ENCODE results near the gene PHF24. TPM values are rescaled to one million over a fixed set of nuclear protein-coding genes. Genes with fewer than 3 reads are reported as not detected.
"Not testable (repeated sequence)": the region's sequence is repeated elsewhere in the genome, so short reads cannot be mapped to it uniquely, and the experiment has no call there.

Gene PHF24
- total RNA-seq: 10 to 100 TPM in 1 of 8 experiments, 1 to 10 TPM in 3, under 1 TPM in 4; 0.04 to 21.3 (median 0.93) TPM

GRCh38 chr9:34957492-34958410 is at the start of gene PHF24:
TSS of gene PHF24 (plus strand) at chr9:34958285. CDS start at chr9:34971299, 13,014 bp downstream.
- peak; percentile 78 to 96 (median 85) for ATAC-seq (replicated peaks in 6 of 8)
- in situ Hi-C loops (cut with MboI; ENCODE audit: low pct_unique_long_range_greater_than_20kb in 2 of 9, low sequenced_read_pairs in 9 of 9, unreplicated experiment in 9 of 9): no loop called here
- peak within 1 kb of the TSS; percentile 48 to 77 (median 54) for H3K4me3 ChIP-seq
- 0 to 38% (median 20%) methylated on average over 1 to 5 of the region's 116 CpGs; no CpG with 5 or more reads in 3 of the 10 experiments for WGBS, 10 experiments
- H3K4me1 ChIP-seq (replicated peaks in 1 of 2): no peaks in the 10 kb centered on the region
- H3K27ac ChIP-seq: no peak within 1 kb of the TSS

DNA sequence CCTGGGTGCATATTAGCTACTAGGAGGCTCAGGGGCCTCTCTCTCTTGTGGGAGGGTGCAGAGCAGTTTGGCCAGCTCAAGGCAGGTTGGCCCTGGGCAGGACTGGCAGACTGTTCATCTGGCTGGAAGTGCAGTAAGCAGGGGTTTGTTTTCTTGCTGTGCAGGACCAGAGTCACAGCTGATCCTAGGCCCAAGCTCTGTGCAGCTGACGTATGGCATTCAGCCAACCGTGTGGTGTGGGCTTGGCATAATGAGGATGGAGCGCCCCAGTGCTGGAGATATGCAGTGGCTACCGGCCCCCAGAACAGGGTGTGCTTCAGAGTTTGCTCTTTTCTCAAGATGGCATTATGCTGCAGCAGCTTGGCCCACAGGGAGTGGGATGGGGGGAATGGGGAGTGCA is 31.0 kb upstream of the PHF24 start:
- no peak for ATAC-seq (replicated peaks in 6 of 8)
- in situ Hi-C loops (cut with MboI; ENCODE audit: low pct_unique_long_range_greater_than_20kb in 2 of 9, low sequenced_read_pairs in 9 of 9, unreplicated experiment in 9 of 9): no loop called here
- WGBS, 10 experiments: 14 to 100% (median 82%) methylated on average over 1 to 4 of the region's 4 CpGs; no CpG with 5 or more reads in 6 of the 10 experiments

DNA sequence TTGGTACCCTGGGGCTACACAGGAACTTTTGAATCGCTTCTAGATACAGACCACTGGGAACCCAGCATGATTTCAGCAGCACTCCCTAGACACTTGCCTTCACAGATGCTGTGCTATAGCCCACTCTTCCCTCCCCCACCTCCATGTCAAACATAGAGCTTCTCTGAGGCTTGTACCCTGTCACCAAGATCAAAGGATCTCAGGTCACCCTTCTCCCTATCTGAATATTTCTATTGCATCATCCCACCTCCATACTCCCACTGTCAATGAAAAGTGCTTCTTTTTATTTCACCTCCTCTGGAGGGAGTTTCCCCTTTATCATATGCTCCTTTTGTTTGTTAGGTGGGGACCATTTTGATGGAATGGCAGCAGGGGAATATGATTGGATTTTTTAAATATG is 29.2 kb upstream of the PHF24 start:
- ATAC-seq (replicated peaks in 6 of 8): no peak
- 60 to 100% (median 90%) methylated on average over 1 of the region's 1 CpG; no CpG with 5 or more reads in 6 of the 10 experiments for WGBS, 10 experiments
- no peak overlapping the region for H3K4me3 ChIP-seq
- in situ Hi-C loops (cut with MboI; ENCODE audit: low pct_unique_long_range_greater_than_20kb in 2 of 9, low sequenced_read_pairs in 9 of 9, unreplicated experiment in 9 of 9): no loop called here
- no peak overlapping the region for H3K27ac ChIP-seq
- no peaks in the 10 kb centered on the region for H3K4me1 ChIP-seq (replicated peaks in 1 of 2)

More for the DNA sequence above, 31.0 kb upstream of the PHF24 start:
- Histone ChIP-seq H3K4me3 (no peak overlapping the region), H3K4me1 (replicated peaks in 1 of 2) (no peaks in the 10 kb centered on the region), H3K27ac (no peak overlapping the region)

GRCh38 chr9:34929506-34930102 is 28.5 kb upstream of the PHF24 start:
- Histone ChIP-seq H3K4me3 (no peak overlapping the region), H3K4me1 (replicated peaks in 1 of 2) (no peaks in the 10 kb centered on the region), H3K27ac (no peak overlapping the region)
- WGBS, 10 experiments: 0 to 52% (median 24%) methylated on average over 2 to 7 of the region's 7 CpGs
- ATAC-seq (replicated peaks in 6 of 8): peak in 7 of 8 experiments; percentile 39 to 85 (median 67)
- in situ Hi-C loops (cut with MboI; ENCODE audit: low pct_unique_long_range_greater_than_20kb in 2 of 9, low sequenced_read_pairs in 9 of 9, unreplicated experiment in 9 of 9): no loop called here

DNA sequence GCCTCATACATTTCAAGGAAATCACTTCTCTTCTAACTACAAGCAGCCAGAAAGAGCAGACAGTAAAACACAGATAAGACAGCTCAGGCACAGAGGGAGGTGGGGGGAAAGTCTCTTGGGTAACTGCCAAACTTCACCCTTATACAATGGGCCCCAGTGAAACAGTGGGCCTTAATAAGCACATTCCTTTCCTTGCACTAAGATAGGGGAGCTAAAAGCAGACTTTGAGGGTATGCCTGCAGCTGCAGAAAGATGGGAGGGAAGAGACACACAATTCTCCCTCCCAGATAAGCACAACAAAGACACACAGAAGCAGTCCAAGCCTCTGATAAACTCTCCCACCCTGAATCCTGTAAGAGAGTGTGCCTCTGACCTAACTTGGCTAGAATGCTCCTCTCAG is 18.1 kb upstream of the PHF24 start:
- H3K4me3 ChIP-seq; H3K27ac ChIP-seq; H3K4me1 ChIP-seq (replicated peaks in 1 of 2); in situ Hi-C loops (cut with MboI; ENCODE audit: low pct_unique_long_range_greater_than_20kb in 2 of 9, low sequenced_read_pairs in 9 of 9, unreplicated experiment in 9 of 9): not testable (repeated sequence)
- peak in 3 of 8 experiments; percentile 15 to 38 (median 32) for ATAC-seq (replicated peaks in 6 of 8)

- in situ Hi-C loops (cut with MboI; ENCODE audit: low pct_unique_long_range_greater_than_20kb in 2 of 9, low sequenced_read_pairs in 9 of 9, unreplicated experiment in 9 of 9): no loop called here
- Histone ChIP-seq H3K27ac (no peak overlapping the region), H3K4me1 (replicated peaks in 1 of 2) (no peaks in the 10 kb centered on the region), H3K4me3 (no peak overlapping the region)
- ATAC-seq (replicated peaks in 6 of 8): no peak
- WGBS, 10 experiments: 29 to 100% (median 72%) methylated on average over 1 to 2 of the region's 2 CpGs; no CpG with 5 or more reads in 3 of the 10 experiments
Measured at GRCh38 chr9:34948451-34948850, 9.6 kb upstream of the PHF24 start.

DNA sequence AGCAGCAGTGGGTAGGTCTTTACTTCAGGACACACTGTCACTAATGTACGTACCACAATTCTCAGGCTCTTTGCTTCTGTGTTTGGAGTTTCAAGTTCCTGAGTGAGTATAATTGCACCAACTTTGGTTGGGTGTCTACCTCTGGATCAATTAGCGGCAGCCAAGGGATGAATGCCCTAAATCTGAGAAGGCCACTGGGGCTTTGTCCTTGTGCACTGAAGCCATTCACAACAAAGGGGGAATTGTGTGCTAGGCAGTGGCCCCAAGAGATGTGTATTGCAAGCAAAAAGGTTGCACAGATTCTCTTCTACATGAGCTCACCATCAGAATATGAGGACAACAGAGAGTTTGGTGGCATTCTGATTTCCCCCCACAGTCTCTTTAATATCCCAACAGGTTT is 3.9 kb upstream of the PHF24 start:
- Histone ChIP-seq H3K4me3 (no peak overlapping the region), H3K4me1 (replicated peaks in 1 of 2) (no peaks in the 10 kb centered on the region), H3K27ac (no peak overlapping the region)
- in situ Hi-C loops (cut with MboI; ENCODE audit: low pct_unique_long_range_greater_than_20kb in 2 of 9, low sequenced_read_pairs in 9 of 9, unreplicated experiment in 9 of 9): no loop called here
- WGBS, 10 experiments: 28 to 60% (median 34%) methylated on average over 1 to 2 of the region's 2 CpGs; no CpG with 5 or more reads in 6 of the 10 experiments
- no peak for ATAC-seq (replicated peaks in 6 of 8)

GRCh38 chr9:34956066-34956465 is 2.0 kb upstream of the PHF24 start:
- in situ Hi-C loops (cut with MboI; ENCODE audit: low pct_unique_long_range_greater_than_20kb in 2 of 9, low sequenced_read_pairs in 9 of 9, unreplicated experiment in 9 of 9): not testable (repeated sequence)

GRCh38 chr9:34956648-34957047 is 1.4 kb upstream of the PHF24 start:
- in situ Hi-C loops (cut with MboI; ENCODE audit: low pct_unique_long_range_greater_than_20kb in 2 of 9, low sequenced_read_pairs in 9 of 9, unreplicated experiment in 9 of 9): no loop called here
- 88 to 100% (median 93%) methylated on average over 2 to 4 of the region's 4 CpGs for WGBS, 10 experiments
- no peak overlapping the region for H3K4me3 ChIP-seq
- no peak for ATAC-seq (replicated peaks in 6 of 8)
- no peaks in the 10 kb centered on the region for H3K4me1 ChIP-seq (replicated peaks in 1 of 2)
- H3K27ac ChIP-seq: no peak overlapping the region

More at GRCh38 chr9:34956066-34956465, 2.0 kb upstream of the PHF24 start:
- WGBS, 10 experiments: 80 to 100% (median 94%) methylated on average over 1 to 7 of the region's 7 CpGs; no CpG with 5 or more reads in 1 of the 10 experiments
- H3K4me3 ChIP-seq; H3K4me1 ChIP-seq (replicated peaks in 1 of 2); ATAC-seq (replicated peaks in 6 of 8); H3K27ac ChIP-seq: not testable (repeated sequence)

- 40% methylated on average over 2 of the region's 21 CpGs; no CpG with 5 or more reads in 9 of the 10 experiments for WGBS, 10 experiments
- H3K4me3 ChIP-seq: peak overlapping the region; percentile 48 to 77 (median 54)
- no peak overlapping the region for H3K27ac ChIP-seq
- in situ Hi-C loops (cut with MboI; ENCODE audit: low pct_unique_long_range_greater_than_20kb in 2 of 9, low sequenced_read_pairs in 9 of 9, unreplicated experiment in 9 of 9): no loop called here
- ATAC-seq (replicated peaks in 6 of 8): peak in 5 of 8 experiments; percentile 7 to 21 (median 15)
- no peaks in the 10 kb centered on the region for H3K4me1 ChIP-seq (replicated peaks in 1 of 2)
Measured at GRCh38 chr9:34958411-34958982, 412 bp downstream of the PHF24 start.

- in situ Hi-C loops (cut with MboI; ENCODE audit: low pct_unique_long_range_greater_than_20kb in 2 of 9, low sequenced_read_pairs in 9 of 9, unreplicated experiment in 9 of 9): no loop called here
- WGBS, 10 experiments: 21 to 100% (median 81%) methylated on average over 1 to 3 of the region's 4 CpGs; no CpG with 5 or more reads in 2 of the 10 experiments
- H3K4me3 ChIP-seq: no peak overlapping the region
- no peak for ATAC-seq (replicated peaks in 6 of 8)
- no peaks in the 10 kb centered on the region for H3K4me1 ChIP-seq (replicated peaks in 1 of 2)
- H3K27ac ChIP-seq: no peak overlapping the region
Measured at GRCh38 chr9:34959461-34959860, 1.4 kb downstream of the PHF24 start.

DNA sequence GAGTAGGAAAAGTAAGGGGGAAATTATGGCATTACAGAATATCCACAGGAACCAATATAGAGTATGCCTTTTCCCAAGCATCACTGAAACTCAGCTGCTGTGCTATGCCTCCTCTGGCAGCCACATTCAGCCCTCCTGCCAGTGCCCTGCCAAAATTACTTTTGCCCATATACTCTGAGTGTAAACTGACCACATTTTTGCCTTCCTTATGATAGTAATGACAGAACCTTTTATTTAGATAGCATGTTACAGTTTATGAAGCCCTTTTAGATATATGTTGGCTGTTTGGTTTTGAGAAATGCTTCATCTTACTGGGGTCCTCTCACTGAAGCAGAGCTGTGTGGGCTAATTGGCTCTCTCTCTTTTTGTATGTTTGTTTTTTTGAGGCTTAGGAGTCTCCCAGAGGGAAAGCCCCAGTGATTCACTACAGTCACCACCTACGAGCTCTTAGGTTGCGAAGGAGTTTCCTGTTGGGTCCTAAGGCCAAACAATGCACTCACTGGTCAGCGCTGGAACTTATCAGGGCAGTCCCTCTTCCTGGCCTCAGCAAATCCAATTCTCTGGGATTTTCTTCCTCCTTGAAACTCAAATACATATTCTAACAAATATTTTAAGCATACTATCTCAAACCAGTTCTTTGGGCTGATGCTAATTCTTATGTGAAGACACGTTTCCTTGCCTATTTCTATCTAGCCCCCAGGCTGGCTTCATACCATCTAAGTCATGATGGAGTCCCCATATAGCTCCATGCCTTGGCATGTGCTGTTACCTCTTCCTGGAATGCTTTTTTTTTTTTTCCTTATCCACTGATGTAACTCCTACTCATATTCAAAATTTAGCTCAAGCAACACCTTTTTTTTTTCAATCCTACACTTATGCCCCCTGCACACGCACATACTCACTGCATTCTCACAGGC is 3.7 kb downstream of the PHF24 start:
- Histone ChIP-seq H3K4me3 (no peak overlapping the region), H3K4me1 (replicated peaks in 1 of 2) (no peaks in the 10 kb centered on the region), H3K27ac (no peak overlapping the region)
- in situ Hi-C loops (cut with MboI; ENCODE audit: low pct_unique_long_range_greater_than_20kb in 2 of 9, low sequenced_read_pairs in 9 of 9, unreplicated experiment in 9 of 9): no loop called here
- peak in 2 of 8 experiments; percentile 68 to 73 for ATAC-seq (replicated peaks in 6 of 8)
- WGBS, 10 experiments: 18 to 95% (median 63%) methylated on average over 1 to 5 of the region's 5 CpGs
